Adipose tissue (tissue), 3 donors: ENCODE results near the gene NEURL1B. TPM values are rescaled to one million over a fixed set of nuclear protein-coding genes. Genes with fewer than 3 reads are reported as not detected.
"Not testable (repeated sequence)": the region's sequence is repeated elsewhere in the genome, so short reads cannot be mapped to it uniquely, and the experiment has no call there.

Source experiments
- H3K27ac ChIP-seq: one replicate; pipeline ENCODE4 v1.5.1; 2013; ENCODE audit warnings: low read depth, low read length
- WGBS, 3 donors: extraction: QIAGEN DNeasy Blood & Tissue Kit; methylation state at CpG; one replicate each; pipeline ENCODE4 v1.1.7; 2013; 5-methylcytosine and 5-hydroxymethylcytosine counted together
- polyA plus RNA-seq, 3 donors: library from polyadenylated mRNA; stranded (reverse); fragments of 200-250 nt; gene quantifications; one replicate each; pipeline ENCODE4 v1.2.3, GENCODE V29; 2013
- donor health status: healthy with polysubstance abuse.
- donor health status: Bipolar disorder and iron deficiency.
- donor health status: healthy.

Gene NEURL1B
- polyA plus RNA-seq, 3 donors = 3.7 to 17.5 (median 12.8) TPM

GRCh38 chr5:172697123-172698121, 56.4 kb downstream of the NEURL1B start:
- no peak overlapping the region for H3K27ac ChIP-seq
- WGBS, 3 donors = 16 to 18% (median 18%) methylated on average over 36 of the region's 36 CpGs

GRCh38 chr5:172699423-172699822, 58.4 kb downstream of the NEURL1B start:
- H3K27ac ChIP-seq = no peak overlapping the region

GRCh38 chr5:172699999-172700364, 58.9 kb downstream of the NEURL1B start:
- H3K27ac ChIP-seq = no peak overlapping the region
- 38 to 74% (median 50%) methylated on average over 6 of the region's 6 CpGs for WGBS, 3 donors

More at GRCh38 chr5:172699423-172699822, 58.4 kb downstream of the NEURL1B start:
- WGBS, 3 donors = 58 to 81% (median 64%) methylated on average over 6 of the region's 6 CpGs

- no peak overlapping the region for H3K27ac ChIP-seq
- 41 to 44% (median 42%) methylated on average over 21 to 22 of the region's 22 CpGs for WGBS, 3 donors
These were observed 59.6 kb downstream of the NEURL1B start for GRCh38 chr5:172700365-172701290.

GRCh38 chr5:172701291-172701656, 60.2 kb downstream of the NEURL1B start:
- H3K27ac ChIP-seq = no peak overlapping the region
- WGBS, 3 donors = 47 to 60% (median 52%) methylated on average over 5 of the region's 5 CpGs

- whole genome bisulfite sequencing, 3 donors = 92 to 96% (median 94%) methylated on average over 7 of the region's 7 CpGs
- no peak overlapping the region for H3K27ac ChIP-seq
These were observed 62.9 kb downstream of the NEURL1B start for GRCh38 chr5:172703952-172704351.

- no peak overlapping the region for H3K27ac ChIP-seq
These were observed 64.6 kb downstream of the NEURL1B start for GRCh38 chr5:172705576-172706084.

- H3K27ac ChIP-seq = no peak overlapping the region
- WGBS, 3 donors = 49 to 53% (median 52%) methylated on average over 4 of the region's 4 CpGs
These were observed 65.7 kb downstream of the NEURL1B start for GRCh38 chr5:172706796-172707195.

- 53 to 67% (median 58%) methylated on average over 16 to 18 of the region's 18 CpGs for WGBS, 3 donors
These were observed 66.5 kb downstream of the NEURL1B start for GRCh38 chr5:172707285-172708182.

GRCh38 chr5:172708183-172708505, 67.1 kb downstream of the NEURL1B start:
- no peak overlapping the region for H3K27ac ChIP-seq
- WGBS, 3 donors = 57 to 84% (median 77%) methylated on average over 8 of the region's 8 CpGs

More at GRCh38 chr5:172707285-172708182, 66.5 kb downstream of the NEURL1B start:
- H3K27ac ChIP-seq = no peak overlapping the region

- WGBS, 3 donors = 55 to 74% (median 64%) methylated on average over 4 of the region's 4 CpGs
- no peak overlapping the region for H3K27ac ChIP-seq
These were observed 69.6 kb downstream of the NEURL1B start for GRCh38 chr5:172710676-172711075.

- 69 to 75% (median 73%) methylated on average over 12 of the region's 12 CpGs for WGBS, 3 donors
- not testable (repeated sequence) for H3K27ac ChIP-seq
These were observed 70.3 kb downstream of the NEURL1B start for GRCh38 chr5:172711321-172711861.

GRCh38 chr5:172712610-172713009, 71.5 kb downstream of the NEURL1B start:
- WGBS, 3 donors = 51 to 58% (median 57%) methylated on average over 8 of the region's 8 CpGs

GRCh38 chr5:172713113-172713808, 72.2 kb downstream of the NEURL1B start:
- no peak overlapping the region for H3K27ac ChIP-seq
- WGBS, 3 donors = 2 to 4% (median 3%) methylated on average over 15 of the region's 15 CpGs

More at GRCh38 chr5:172712610-172713009, 71.5 kb downstream of the NEURL1B start:
- H3K27ac ChIP-seq = no peak overlapping the region

- no peak overlapping the region for H3K27ac ChIP-seq
- WGBS, 3 donors = 56 to 64% (median 62%) methylated on average over 9 of the region's 9 CpGs
These were observed 72.9 kb downstream of the NEURL1B start for GRCh38 chr5:172713809-172714490.
